Right lobe of liver (tissue), 4 donors: Measurements from ENCODE around the gene VPS13C.

Source experiments
- POLR2A ChIP-seq: fragments of 450-650 bp; IDR thresholded peaks from one replicate; pipeline ENCODE4 v1.6.1; 2017; ENCODE audit warnings: antibody characterized with exemption, mild to moderate bottlenecking
- TF ChIP-seq, protein P1 (sequence below), 4 donors: fragments of 200-600 bp in 3 of 4; fragments of 450-650 bp in 1 of 4; IDR thresholded peaks; one replicate each; pipeline versions ENCODE4 v1.5.1 to v1.8.0; 2016 to 2022; ENCODE audit warnings: antibody characterized with exemption in 4 of 4, mild to moderate bottlenecking in 2 of 4
- donor health status: DM: no; HTN: no; CAD: no.
- donor health status: DM: no; HTN: no; CAD: no.
- donor health status: DM: no; HTN: yes; CAD: no.

DNA sequence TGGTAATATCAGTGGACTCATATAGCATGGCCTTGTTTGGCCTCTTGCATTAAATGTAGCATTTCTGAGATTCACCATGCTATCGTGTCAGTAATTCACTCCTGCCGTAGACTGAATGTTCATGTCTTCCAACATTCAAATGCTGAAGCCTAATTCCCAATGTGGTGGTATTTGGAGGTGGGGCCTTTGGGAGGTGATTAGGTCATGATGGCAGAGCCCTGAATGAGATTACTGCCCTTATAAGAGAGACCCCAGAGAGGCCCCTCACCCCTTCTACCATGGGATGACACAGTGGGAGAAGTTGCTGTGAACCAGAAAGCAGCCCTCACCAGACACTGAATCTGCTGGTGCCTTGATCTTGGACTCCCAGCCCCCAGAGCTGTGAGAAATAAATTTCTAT, 241.4 kb downstream of the VPS13C start:
- no peak for TF ChIP-seq POLR2A
- TF ChIP-seq, protein P1, sequence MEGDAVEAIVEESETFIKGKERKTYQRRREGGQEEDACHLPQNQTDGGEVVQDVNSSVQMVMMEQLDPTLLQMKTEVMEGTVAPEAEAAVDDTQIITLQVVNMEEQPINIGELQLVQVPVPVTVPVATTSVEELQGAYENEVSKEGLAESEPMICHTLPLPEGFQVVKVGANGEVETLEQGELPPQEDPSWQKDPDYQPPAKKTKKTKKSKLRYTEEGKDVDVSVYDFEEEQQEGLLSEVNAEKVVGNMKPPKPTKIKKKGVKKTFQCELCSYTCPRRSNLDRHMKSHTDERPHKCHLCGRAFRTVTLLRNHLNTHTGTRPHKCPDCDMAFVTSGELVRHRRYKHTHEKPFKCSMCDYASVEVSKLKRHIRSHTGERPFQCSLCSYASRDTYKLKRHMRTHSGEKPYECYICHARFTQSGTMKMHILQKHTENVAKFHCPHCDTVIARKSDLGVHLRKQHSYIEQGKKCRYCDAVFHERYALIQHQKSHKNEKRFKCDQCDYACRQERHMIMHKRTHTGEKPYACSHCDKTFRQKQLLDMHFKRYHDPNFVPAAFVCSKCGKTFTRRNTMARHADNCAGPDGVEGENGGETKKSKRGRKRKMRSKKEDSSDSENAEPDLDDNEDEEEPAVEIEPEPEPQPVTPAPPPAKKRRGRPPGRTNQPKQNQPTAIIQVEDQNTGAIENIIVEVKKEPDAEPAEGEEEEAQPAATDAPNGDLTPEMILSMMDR (IDR thresholded peaks at IDR 0.05): no peak
